Measurements from ENCODE around the gene TBXA2R. TPM values are rescaled to one million over a fixed set of nuclear protein-coding genes. Genes with fewer than 3 reads are reported as not detected.
"Not testable (repeated sequence)": the region's sequence is repeated elsewhere in the genome, so short reads cannot be mapped to it uniquely, and the experiment has no call there.

TBXA2R gene
- total and polyA plus RNA-seq, 2 experiments from 2014 or later = 0.70 to 2.0 TPM

- WGBS (ENCODE audit: low lambda C conversion rate, missing lambda C conversion rate) = 26% methylated on average over 15 of the region's 16 CpGs
- TF ChIP-seq, protein P1, sequence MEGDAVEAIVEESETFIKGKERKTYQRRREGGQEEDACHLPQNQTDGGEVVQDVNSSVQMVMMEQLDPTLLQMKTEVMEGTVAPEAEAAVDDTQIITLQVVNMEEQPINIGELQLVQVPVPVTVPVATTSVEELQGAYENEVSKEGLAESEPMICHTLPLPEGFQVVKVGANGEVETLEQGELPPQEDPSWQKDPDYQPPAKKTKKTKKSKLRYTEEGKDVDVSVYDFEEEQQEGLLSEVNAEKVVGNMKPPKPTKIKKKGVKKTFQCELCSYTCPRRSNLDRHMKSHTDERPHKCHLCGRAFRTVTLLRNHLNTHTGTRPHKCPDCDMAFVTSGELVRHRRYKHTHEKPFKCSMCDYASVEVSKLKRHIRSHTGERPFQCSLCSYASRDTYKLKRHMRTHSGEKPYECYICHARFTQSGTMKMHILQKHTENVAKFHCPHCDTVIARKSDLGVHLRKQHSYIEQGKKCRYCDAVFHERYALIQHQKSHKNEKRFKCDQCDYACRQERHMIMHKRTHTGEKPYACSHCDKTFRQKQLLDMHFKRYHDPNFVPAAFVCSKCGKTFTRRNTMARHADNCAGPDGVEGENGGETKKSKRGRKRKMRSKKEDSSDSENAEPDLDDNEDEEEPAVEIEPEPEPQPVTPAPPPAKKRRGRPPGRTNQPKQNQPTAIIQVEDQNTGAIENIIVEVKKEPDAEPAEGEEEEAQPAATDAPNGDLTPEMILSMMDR (IDR thresholded peaks at IDR 0.05; ENCODE audit: poor library complexity) = peak; percentile 40
- TF ChIP-seq EZH2phosphoT487 (IDR thresholded peaks at IDR 0.05; ENCODE audit: low read depth, severe bottlenecking, unreplicated experiment) = no peak
- no peak for TF ChIP-seq EZH2 (IDR thresholded peaks at IDR 0.05; ENCODE audit: borderline replicate concordance)
- no peak overlapping the region for H3K4me3 ChIP-seq
- no peak overlapping the region for H3K27ac ChIP-seq
- H3K4me1 ChIP-seq (ENCODE audit: insufficient read depth) = no peaks in the 10 kb centered on the region
- H3K79me2 ChIP-seq = no peaks in the 10 kb centered on the region
- H3K36me3 ChIP-seq (replicated peaks; ENCODE audit: insufficient read depth, low read depth) = no peaks in the 10 kb centered on the region
- H3K9me3 ChIP-seq (ENCODE audit: low read depth) = no peaks in the 10 kb centered on the region
- peak overlapping the region; percentile 64 for H3K4me2 ChIP-seq
- no peaks in the 10 kb centered on the region for H3K9me2 ChIP-seq (replicated peaks; ENCODE audit: insufficient read depth)
- peaks cover 36% of the 10 kb centered on the region for H3K27me3 ChIP-seq
- H4K20me1 ChIP-seq (ENCODE audit: insufficient read depth, poor library complexity, severe bottlenecking) = no peaks in the 10 kb centered on the region
- H2AFZ ChIP-seq = no peak overlapping the region
- no peak for DNase-seq (ENCODE audit: low spot score)
Measured at GRCh38 chr19:3586127-3586626, 20.5 kb downstream of the TBXA2R start.

DNA sequence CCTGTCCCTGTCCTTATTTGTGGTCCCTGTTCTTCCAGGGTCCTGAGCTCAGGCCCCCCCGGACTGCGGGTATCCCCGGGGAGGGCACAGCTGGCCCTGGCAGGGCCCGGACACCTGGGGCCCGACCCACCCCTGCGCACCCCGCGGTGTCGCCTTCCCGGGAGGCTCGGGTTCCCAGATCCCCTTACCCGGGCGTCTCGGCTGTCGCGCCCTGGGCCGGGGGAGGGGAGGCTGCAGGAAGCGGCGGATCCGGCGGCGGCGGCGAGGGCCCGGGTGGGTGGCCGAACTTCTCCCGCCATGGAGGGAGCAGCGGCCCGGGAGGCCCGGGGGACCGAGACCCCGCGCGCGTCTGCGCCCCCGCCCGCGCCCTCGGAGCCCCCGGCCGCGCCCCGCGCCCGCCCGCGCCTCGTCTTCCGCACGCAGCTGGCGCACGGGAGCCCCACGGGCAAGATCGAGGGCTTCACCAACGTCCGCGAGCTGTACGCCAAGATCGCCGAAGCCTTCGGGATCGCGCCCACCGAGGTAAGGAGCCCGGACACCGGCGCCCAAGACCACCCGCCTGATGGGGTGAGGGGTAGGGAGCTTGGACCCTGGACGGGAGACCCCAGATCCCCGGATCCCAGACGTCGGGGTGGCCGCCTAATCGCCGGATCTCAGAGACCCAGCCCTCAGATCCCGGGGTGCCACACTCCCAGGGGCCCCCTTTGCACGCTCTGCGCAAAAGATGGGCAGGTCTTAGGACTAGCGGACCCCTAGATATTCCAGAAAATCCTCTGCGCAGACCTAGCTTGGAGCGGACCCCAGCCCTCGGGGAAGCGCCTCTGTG is 21.2 kb downstream of the TBXA2R start, which contains the start of gene GIPC3:
Gene GIPC3, plus strand, starts transcription at position 178 of the 826 bp plus-strand sequence. Its CDS starts 120 bp downstream, at position 298.
- Histone ChIP-seq H4K20me1 (ENCODE audit: insufficient read depth, poor library complexity, severe bottlenecking) (no peaks in the 10 kb centered on the region), H3K4me2 (peak within 1 kb of the TSS; percentile 64), H3K9me2 (replicated peaks; ENCODE audit: insufficient read depth) (no peaks in the 10 kb centered on the region), H3K27ac (no peak within 1 kb of the TSS), H3K36me3 (replicated peaks; ENCODE audit: insufficient read depth, low read depth) (no peaks in the 10 kb centered on the region), H3K79me2 (no peaks in the 10 kb centered on the region), H2AFZ (no peak within 1 kb of the TSS), H3K4me1 (ENCODE audit: insufficient read depth) (no peaks in the 10 kb centered on the region), H3K27me3 (peaks cover 36% of the 10 kb centered on the region), H3K4me3 (no peak within 1 kb of the TSS), H3K9me3 (ENCODE audit: low read depth) (no peaks in the 10 kb centered on the region)
- TF ChIP-seq EZH2 (IDR thresholded peaks at IDR 0.05; ENCODE audit: borderline replicate concordance) (peak; percentile 84), EZH2phosphoT487 (IDR thresholded peaks at IDR 0.05; ENCODE audit: low read depth, severe bottlenecking, unreplicated experiment) (no peak)
- TF ChIP-seq, protein P1 (IDR thresholded peaks at IDR 0.05; ENCODE audit: poor library complexity) = no peak
- DNase-seq (ENCODE audit: low spot score) = no peak
- WGBS (ENCODE audit: low lambda C conversion rate, missing lambda C conversion rate) = 19% methylated on average over 40 of the region's 84 CpGs

- H3K79me2 ChIP-seq; H3K27ac ChIP-seq; H2AFZ ChIP-seq; H4K20me1 ChIP-seq (ENCODE audit: insufficient read depth, poor library complexity, severe bottlenecking); H3K4me2 ChIP-seq; H3K4me3 ChIP-seq; H3K36me3 ChIP-seq (replicated peaks; ENCODE audit: insufficient read depth, low read depth); H3K9me3 ChIP-seq (ENCODE audit: low read depth); H3K9me2 ChIP-seq (replicated peaks; ENCODE audit: insufficient read depth); H3K4me1 ChIP-seq (ENCODE audit: insufficient read depth); DNase-seq (ENCODE audit: low spot score): not testable (repeated sequence)
- H3K27me3 ChIP-seq = peaks cover 36% of the 10 kb centered on the region
- 88% methylated on average over 15 of the region's 15 CpGs for WGBS (ENCODE audit: low lambda C conversion rate, missing lambda C conversion rate)
Measured at GRCh38 chr19:3584036-3584802, 22.5 kb downstream of the TBXA2R start.

GRCh38 chr19:3581792-3582191 is 24.9 kb downstream of the TBXA2R start:
- H3K9me2 ChIP-seq (replicated peaks; ENCODE audit: insufficient read depth); H4K20me1 ChIP-seq (ENCODE audit: insufficient read depth, poor library complexity, severe bottlenecking); H3K9me3 ChIP-seq (ENCODE audit: low read depth); H3K4me2 ChIP-seq; H3K79me2 ChIP-seq; DNase-seq (ENCODE audit: low spot score); H3K36me3 ChIP-seq (replicated peaks; ENCODE audit: insufficient read depth, low read depth); H3K4me3 ChIP-seq; H3K27ac ChIP-seq; H2AFZ ChIP-seq; H3K4me1 ChIP-seq (ENCODE audit: insufficient read depth): not testable (repeated sequence)
- 81% methylated on average over 4 of the region's 4 CpGs for WGBS (ENCODE audit: low lambda C conversion rate, missing lambda C conversion rate)
- H3K27me3 ChIP-seq = peaks cover 33% of the 10 kb centered on the region
